HG02870 (cell line): Measurements from ENCODE around the gene PHACTR1.
A peak's percentile ranks its signal among the peaks of the same experiment; 100 is the strongest.
"Not testable (repeated sequence)": the region's sequence is repeated elsewhere in the genome, so short reads cannot be mapped to it uniquely, and the experiment has no call there.

Experiments
- ATAC-seq: cut with Tn5 transposase; IDR thresholded peaks from one replicate; pipeline ENCODE4 v1.9.1; 2021; ENCODE audit warnings: mild to moderate bottlenecking, moderate library complexity; ENCODE audit not compliant: unreplicated experiment

PHACTR1 gene

DNA sequence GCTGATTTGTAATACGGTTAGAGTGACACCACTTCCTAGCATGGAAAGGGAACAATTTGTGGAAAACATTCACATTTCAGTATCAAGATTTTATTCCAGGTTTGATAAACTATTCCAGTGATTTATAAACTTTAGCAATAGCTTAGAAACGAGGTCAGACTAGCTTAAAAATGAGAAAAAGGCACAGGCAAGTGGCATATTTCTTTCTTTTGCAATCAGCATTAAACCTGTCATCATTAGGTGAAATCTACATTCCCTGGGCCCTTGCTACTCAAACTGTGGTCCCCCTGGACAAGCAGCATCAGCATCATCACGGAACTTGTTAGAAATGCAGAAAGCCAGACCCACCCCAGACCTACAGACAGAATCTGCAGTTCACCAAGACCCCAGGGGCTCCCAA, 581.9 kb downstream of the PHACTR1 start:
- no peak for ATAC-seq

DNA sequence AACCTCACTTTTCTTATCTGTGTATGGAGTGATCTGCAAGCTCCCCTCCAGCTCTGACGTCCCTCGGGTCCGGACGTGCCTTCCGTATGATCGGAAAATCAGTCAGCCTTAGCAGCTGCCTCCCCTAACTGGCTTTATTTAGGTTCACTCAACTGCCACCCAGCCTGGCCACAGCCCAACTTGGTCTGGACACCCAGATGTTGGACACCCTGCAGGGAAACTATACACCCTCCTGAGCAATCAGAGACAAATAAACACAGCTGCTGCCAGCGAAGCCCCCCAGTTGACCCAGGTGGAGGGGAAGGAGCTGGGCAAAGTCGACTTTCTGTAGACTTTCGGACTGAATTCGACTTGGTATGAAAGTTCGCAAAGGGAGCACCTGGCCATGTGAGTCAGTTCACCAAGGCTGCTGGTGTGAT, 582.8 kb downstream of the PHACTR1 start:
- no peak for ATAC-seq

- ATAC-seq, result no peak
These were observed 583.4 kb downstream of the PHACTR1 start for GRCh38 chr6:13299918-13300317.

- ATAC-seq, result no peak
These were observed 584.4 kb downstream of the PHACTR1 start for GRCh38 chr6:13300643-13301590.

GRCh38 chr6:13302291-13302690, 585.7 kb downstream of the PHACTR1 start:
- ATAC-seq, result no peak

DNA sequence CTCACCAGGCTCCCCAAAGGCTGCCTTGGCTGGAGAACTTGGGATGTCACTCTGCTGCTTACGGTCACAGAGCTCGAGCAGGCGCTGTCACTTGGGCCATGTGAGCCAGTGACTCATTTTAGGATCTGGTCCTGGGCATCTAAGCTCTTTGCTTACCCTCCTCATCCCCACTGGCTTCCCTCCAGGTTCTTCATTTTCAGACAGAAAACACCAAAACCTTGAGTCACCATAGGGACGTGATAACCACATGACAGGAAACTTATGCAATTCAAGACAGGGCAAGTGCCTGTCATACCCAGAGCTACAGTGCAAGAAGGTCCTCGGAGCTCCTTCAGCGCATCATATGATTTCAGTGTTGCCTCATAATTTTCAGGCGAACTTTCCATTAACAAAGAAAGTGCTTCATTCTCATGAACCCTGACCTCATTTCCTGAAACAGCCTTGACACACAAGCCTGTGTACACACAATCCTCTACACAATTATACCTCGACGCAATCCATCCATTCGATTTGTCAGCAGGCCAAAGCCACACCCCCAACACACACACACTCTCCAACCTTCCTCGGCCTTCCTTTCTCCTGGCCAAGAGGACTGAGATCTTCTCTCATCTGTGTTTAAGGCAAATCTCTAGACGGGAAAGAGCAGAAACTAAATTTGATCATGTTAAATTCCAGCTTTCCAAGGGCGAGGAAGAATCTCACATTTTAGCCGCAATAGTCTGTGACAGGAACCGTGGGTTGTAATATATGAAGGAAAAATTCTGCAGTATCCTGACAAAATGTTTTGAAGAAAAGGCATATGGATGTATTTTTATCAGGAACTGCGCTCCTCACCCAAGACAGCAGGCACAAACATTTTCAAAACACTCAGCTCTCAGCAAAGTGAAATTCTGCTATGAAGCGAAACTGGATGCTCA, 586.4 kb downstream of the PHACTR1 start:
- peak; percentile 68 for ATAC-seq

GRCh38 chr6:13303668-13304017, 587.1 kb downstream of the PHACTR1 start:
- peak; percentile 44 for ATAC-seq

- no peak for ATAC-seq
These were observed 587.5 kb downstream of the PHACTR1 start for GRCh38 chr6:13304101-13304500.

- ATAC-seq, result peak; percentile 44
These were observed 588.2 kb downstream of the PHACTR1 start for GRCh38 chr6:13304580-13305260.

DNA sequence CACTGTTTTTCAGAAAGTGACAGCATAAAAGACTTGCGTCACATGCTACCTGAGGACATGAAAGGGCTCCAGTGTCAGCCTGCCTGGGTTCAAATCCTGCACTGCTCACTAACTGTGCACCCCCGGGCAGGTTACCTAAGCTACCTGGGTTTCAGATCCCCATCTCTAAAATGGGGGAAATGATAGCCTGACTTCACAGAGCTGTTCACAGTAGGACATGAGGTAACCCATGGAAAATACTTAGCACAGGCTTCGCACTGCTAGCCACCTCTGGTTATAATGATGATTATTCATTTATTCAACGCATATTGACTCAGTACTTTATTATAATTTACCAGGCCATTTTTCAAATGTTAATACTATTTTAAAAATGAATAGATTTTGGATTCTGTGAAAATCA, 588.7 kb downstream of the PHACTR1 start:
- ATAC-seq, result no peak

- no peak for ATAC-seq
These were observed 589.2 kb downstream of the PHACTR1 start for GRCh38 chr6:13305791-13306190.

DNA sequence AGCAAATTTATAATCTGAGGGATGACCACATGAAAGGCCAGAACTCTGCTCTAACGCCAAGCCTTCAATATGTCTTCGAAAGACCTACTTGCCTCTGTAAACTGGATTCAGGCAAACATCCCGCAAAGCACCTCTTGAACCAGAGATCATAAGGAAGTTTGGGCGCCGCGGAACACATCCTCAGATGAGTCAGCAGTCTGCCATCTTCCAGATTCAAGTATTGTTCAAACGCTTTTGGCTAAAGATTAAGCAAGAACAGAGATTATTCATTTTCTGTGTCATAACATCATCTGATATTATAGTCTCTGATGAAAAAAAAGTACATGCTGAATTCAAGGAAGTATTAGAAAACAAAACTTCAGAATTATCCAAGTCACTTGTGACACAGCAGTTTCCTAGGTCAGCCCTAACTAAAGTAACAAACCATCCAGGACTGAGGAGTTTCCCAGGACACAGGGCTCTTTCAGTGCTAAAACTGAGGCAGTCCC, 591.0 kb downstream of the PHACTR1 start:
- ATAC-seq, result no peak

DNA sequence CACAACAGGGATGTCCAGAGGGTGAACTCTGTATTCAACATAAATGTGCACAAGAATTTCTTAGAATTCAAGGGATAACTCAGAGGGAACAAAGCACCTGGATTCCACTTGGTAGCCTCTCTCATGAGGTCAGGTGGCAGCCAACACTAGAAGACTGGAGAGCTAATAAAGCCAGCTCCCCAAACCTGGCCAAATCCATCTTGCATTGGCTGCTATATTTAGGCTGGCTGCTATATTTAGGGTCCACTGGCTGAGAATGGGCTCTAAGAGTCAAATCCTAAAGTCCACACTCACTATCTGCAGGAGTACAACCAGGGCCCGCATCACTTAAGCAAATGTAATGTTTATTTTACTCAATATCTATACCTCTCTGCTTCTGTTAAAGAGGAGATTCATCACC, 591.8 kb downstream of the PHACTR1 start:
- no peak for ATAC-seq

DNA sequence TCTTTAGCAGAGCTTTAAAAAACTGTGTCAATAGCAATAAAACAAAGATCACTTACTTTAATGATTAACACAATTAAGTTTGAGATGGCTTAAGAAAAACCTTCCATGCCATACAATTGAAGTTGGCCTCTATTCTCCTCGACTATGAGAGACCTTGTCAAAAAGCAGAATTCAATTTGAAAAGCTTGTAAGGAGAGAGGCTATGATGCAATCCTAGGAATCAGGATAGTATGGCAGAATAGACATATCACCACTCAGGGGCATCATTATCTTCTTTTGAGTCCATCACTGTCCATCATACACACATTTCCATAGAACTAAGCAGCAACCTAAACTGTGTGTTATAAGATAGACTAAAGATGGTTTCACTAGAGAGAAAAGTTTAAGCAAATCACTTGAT, 594.6 kb downstream of the PHACTR1 start:
- no peak for ATAC-seq

GRCh38 chr6:13314806-13315205, 598.2 kb downstream of the PHACTR1 start:
- ATAC-seq, result no peak

- no peak for ATAC-seq
These were observed 599.3 kb downstream of the PHACTR1 start for GRCh38 chr6:13315896-13316295.

DNA sequence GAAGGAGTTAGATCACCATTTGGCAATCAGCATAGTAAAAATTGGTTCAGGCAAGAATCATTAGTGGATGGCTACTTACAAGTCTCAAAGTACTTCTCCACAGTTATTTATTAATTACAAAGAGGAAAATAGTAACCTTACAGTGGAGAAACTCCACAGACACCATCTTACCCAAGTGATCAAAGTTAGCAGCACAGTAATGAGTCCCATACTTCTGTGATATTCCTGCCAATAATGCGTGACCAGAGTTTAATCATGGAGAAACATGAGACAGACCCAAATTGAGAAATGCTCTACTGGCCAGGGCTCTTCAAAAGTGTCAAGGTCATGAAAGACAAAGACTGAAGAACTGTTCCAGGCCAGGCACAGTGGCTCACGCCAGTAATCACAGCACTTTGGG, 602.3 kb downstream of the PHACTR1 start:
- ATAC-seq, result no peak

DNA sequence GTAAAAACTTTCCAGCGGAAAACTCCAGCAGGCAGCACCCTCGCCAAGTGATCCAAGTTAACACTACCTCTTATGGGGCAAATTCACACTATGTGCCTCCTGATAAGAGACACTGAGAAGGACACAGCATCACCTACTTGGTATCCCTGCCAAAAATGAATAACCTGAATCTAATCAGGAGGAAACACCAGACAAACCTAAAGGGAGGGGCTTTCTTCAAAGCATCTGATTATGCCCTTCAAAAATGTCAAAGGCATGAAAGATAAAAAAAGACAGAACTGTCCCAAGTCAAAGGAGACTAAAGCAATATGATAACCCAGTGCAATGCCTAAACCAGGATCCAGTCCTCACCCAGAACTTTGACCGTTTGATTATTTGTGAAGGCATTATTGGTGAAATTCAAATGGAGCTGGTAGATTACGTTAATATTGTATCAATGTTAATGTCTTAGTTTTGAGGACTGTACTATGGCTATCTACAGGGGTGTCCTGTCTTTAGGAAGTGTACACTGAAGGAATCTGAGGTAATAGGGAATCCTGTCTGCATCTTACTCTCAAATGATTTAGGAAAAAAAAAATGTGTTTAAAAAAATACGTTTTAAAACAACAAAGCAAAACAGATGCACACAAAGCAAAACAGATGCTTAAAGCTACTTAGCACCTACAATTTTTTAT, 603.5 kb downstream of the PHACTR1 start:
- no peak for ATAC-seq

DNA sequence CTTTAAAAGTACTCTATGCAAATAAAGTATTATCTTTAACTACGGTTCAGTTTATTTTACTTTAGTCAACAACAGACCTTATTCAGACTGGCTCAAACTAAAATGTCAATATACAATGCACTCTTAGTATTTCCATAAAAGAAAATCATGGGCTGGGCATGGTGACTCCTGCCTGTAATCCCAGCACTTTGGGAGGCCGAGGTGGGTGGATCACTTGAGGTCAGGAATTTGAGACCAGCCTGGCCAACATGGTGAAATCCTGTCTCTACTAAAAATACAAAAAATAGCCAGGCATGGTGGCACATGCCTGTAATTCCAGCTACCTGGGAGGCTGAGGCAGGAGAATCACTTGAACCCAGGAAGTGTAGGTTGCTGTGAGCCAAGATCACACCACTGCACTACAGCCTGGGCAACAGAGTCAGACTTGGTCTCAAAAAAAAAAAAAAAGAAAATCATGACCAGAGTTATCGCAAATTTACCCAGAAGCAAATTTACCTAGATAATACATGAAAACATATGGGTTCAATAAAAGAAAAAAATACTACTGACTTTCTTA, 609.5 kb downstream of the PHACTR1 start:
- ATAC-seq, result not testable (repeated sequence)

DNA sequence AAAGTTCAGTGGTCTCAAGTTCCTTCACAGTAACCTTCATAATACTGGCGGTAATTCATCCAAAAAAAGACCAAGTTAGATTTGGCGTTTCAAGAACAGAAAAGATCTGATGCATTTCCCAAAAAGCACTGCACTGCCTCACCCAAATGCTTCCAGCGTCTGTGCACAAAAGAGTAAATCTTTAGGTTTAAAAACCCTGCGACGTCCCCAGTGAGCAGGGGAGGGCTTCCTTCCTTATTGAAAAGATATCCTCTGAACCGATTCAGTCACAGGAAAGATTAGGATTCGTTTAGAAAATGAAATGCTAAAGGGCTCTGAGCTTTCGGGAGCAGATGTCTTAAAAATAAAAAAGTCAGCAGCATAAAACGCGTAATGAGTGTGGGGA, 611.1 kb downstream of the PHACTR1 start:
- no peak for ATAC-seq
